ENCODE results near the gene PLA2G4E.

The PLA2G4E gene

DNA sequence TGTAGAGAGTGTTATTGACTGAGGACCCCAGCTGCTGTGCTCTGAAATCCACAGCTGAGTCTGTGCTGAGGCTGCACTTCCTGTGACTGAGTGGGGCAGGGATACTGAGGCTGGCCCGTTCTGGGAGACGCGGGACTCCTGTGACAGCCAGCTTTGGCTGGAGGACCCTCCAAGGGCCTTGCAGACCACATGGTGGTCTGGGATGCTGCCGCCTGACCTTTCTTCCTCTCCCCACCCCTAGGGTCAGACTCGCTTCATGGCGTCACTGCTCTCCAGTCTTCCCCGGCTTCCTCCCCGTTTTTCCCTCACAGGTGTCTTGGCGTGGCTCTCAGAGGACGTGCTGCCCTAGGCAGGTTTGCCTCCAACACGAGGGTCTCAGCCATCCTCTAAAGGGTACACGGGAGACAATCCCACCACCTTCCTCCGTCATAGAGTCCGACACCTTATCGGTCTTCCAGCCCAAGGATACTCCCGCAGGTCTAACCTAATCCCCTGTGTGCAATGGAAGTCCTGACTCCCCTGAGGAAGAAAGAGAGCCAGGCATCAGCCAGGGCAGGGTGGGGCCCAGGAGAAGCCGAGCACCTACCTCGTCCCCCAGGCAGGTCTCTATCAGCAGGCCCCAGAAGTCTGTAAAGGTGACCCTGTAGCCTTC is 28.6 kb downstream of the PLA2G4E start:
- no peak for DNase-seq

DNA sequence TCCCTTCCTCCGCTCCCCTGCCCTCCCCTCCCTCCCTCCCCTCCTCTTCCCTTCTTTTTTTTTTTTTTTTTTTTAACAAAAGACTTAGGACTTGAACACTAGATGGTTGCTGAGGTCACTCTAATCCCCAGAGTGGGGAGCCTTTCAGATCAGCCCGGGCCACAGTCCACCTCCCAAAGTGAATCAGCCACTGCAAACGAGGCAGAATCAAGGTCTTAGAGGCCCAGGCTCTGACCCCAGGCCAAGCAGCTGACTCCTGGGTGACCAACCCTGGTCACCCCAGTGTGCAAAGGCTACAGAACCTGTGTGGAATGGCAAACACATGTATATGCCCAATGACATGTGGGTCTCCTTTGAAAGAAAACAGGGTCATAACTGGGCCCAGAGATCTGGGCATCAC is 30.2 kb downstream of the PLA2G4E start:
- DNase-seq, result no peak

DNA sequence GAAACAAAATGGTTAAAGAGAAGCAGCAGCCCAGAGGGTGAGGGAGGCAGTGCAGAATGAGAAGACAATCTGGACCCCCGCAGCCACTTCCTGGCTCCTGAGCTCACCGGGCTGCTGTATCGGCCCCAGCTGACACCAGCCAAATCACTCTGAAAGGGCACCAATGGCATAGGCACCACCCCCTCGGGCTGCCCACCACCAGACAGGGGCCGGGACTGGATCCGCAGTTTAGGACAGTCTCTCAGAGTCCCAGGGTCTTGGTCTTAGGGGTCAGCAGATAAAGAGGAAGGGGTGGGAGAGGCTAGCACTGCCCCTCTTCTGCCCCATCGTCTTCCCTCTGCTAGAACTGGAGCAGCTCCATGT is 30.6 kb downstream of the PLA2G4E start:
- DNase-seq, result no peak

DNA sequence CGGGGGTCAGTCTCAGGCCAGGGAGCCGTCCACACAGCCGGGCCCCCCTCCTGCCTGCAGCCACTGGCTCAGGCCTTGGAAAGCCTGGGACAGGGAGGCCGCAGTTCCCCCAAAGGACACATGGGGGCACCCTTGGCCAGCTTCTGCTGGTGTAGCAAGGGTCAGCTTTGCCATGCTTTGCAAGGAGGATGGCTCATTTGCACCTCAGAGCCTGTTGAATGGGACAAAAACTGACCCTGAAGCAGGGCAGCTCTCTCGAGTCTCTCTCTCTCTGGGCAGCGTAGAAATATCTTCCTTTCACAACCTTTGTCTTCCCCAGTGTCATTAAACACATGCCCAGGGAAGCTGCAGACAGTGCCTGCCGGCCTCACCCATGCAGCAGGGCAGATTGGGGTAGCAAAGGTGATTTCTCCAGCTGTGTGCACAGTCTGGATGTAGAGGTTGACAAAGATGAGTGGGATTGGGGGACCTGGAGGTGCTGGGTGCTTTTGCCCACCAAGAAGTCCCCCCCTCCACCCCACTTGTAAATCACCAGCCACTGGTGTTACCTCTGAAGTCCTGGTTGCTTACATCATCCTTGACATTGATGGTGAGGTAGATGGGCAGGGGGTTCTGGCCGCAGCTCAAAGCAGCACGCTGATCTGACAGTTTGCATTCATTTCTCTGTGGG is 31.1 kb downstream of the PLA2G4E start:
- DNase-seq, result peak; percentile 85

DNA sequence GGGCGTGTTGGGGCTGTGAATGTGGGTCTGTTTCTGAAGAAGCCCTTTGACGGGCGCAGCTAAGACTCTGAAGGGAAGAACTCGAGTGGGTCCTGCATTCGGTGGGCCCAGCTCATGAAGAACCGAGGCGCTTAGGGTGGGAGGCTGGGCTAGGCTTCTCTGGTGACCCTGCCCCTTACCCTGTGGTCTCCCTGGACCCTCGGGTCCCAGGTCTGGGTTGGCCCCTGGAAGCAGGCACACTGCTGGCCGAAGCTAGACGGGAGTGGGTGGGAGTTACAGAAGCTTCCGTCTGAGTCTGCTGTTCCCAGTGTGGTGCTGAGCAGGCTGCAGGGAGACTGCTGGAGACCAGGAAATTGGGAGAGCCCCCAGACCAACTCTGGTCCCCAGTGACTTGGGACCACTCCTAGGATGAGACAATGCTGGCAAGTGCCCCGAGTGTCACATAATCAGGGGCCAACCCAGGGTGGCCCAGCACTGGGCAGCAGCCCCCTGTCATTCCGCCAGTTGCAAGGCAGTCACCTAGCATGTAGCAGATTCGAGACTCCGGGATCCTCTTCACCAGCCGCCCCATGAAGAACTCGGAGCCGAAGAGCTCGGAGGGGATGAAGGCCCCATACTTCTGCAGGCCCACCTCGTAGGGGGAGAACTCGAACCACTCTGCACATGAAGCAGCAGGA is 31.8 kb downstream of the PLA2G4E start:
- no peak for DNase-seq

DNA sequence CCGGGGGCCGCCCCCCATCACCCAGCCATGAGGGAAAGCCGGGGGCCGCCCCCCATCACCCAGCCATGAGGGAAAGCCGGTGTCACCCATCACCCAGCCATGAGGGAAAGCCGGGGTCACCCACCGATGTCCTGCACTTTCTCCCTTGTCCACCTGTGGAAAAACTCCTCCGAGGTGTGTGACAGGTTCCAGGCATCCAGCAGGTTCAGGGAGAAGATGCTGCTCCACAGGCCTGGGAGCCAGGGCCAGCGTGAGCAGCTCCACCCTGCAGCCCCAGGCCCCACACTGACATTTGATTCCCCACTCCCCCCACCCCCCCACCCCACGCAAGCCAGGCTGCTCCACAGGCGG is 32.9 kb downstream of the PLA2G4E start:
- no peak for DNase-seq

DNA sequence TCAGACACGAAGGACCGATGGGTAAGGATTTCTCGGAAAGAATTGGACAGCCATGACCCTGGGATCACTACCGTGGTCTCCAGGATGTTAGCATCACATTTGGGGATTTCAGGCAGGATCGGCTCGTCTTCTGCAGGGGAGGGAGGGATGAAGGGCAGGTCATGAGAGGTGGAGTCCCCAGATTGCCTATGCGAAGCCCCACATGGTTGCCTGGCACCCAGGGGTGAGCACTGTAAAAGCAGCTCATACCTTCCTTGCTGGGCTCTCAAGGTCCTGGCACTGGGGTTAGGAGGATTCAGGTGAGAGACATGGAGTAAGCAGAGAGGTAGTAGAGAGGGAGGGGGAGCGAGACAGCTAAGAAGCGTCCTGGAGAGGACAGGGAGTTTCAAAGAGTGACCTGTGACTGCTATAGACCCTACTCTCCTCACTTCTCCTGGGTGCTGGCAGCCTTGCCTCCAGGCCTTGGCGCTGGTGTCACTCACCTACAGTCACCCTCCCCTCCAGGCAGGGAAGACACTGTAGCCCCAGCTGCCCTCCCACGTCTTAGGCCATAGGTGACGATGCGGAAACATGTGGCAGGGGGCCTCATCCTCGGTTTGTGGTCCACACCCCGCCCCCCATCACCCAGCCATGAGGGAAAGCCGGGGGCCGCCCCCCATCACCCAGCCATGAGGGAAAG is 33.5 kb downstream of the PLA2G4E start:
- DNase-seq, result no peak

DNA sequence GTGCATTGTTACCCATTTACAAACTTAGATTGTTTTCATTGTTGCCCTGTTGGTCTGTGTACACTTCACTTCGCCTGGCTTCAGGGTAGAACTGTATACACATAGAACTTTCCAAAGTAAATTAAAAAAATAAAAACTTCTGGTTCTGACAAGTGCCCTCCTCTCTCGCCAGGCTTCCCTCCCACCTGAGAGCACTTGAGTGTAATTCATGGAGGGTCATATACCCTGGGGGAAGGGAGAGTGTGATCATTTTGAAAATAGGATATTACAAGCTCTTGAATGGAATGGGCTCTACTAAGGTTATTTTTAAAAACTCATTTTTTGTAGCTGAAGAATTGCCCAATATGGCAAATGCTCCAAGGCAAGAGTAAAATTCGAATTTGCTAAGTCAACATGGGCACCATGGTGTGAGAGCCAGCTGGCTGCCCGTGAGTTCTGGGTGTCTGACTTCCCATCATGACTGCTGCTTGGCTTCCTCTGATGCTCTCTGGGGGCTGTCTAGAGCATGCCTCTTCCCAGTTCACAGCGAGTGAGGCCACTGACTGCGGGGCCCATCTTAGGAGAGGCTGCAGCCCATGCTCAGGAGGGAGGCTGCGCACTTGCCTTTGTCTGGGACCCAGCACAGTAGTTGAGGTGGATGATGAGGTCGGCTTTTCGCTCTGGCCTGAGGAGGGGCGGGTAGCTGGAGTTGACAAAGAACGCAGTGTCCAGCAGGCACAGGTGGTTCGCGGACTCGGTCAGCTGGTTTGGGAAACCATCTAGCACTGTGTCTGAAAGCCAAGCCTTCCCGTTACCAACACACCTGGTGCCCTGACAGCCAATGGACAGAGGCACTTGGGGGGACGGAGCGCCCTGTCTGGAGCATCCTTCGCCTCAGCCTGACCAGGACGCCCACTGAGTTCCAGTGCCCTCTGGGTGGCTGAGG is 35.3 kb downstream of the PLA2G4E start:
- DNase-seq, result no peak

DNA sequence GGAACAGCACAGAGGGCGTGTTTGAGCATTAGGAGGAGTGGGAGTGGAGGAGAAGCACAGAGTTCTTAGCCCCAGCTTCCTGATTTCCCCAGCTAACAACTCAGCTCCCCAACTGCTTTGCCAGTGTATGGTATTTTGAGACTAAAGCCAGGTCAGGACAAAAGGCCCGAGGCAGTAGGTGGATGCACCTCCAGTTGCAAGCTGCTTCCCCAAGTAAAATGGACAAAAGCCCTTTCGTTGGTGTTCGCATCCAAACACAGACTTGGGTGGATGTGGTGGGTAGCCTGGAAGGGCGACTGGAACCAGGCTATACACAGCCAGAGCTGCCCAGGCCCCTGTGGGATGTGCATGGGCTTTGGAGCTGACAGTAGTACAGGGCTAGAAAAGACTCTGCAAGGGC is 36.2 kb downstream of the PLA2G4E start:
- DNase-seq, result no peak

DNA sequence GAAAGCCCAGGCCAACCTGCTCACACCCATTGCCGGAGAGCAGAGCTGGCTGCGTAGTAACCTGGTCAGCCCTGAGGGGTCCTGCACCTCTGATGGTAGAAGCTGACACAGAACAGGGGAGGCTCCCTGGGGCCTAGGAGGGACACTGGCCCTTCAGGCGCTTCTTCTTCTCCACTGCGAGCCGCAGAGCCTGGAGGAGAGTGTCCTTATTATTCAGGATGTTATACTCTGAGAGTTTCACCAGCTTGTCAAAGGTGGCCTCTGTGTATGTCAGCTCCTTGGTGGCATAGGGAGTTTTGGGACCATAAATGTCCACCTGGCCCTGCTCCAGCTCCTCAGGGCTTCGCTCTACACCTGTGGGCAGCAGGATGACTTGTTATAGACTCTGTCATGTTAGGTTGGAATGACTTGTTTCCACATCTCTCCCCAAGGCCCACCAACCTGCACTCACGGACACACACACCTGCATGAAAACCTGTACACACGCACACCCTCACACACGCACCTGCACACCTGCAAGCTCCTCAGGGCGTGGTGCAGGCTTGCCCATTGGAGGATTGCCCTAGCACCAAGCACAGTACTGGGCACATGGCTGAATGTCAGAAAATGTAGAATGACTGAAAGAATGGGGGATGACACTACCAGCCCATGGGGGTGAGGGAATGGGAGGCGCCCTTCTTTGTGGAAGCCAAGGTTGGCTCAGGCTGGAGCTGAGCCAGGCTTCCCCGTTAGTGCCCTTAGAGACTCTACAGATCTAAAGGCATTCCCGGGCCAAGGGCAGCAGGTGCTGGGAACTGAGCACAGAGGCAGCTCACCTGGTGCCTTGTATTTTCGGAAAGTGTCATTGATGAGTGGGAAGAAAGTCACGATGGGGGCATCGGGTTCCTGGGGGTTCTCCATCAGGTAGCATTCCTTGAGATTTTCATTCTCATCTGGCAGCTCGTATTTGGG is 36.9 kb downstream of the PLA2G4E start:
- DNase-seq, result no peak

DNA sequence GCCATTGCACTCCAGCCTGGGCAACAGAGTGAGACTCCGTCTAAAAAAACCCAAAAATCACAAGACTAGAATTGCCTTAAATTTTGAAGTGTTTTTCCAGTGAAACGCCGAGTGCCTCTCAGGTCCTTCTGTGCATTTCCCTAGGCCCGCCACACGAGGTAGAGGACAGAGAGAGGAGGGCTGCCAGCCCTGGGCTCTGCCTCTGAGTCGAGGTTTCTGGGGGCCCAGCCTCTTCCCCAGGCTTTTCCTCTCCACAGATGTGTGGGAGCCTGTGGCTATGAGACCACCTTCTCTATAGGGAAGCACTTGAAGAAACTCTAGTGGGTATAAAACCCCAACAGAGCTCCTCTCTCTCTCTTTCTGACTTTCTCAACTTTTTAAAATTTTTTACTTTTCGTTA is 37.6 kb downstream of the PLA2G4E start:
- DNase-seq, result no peak

DNA sequence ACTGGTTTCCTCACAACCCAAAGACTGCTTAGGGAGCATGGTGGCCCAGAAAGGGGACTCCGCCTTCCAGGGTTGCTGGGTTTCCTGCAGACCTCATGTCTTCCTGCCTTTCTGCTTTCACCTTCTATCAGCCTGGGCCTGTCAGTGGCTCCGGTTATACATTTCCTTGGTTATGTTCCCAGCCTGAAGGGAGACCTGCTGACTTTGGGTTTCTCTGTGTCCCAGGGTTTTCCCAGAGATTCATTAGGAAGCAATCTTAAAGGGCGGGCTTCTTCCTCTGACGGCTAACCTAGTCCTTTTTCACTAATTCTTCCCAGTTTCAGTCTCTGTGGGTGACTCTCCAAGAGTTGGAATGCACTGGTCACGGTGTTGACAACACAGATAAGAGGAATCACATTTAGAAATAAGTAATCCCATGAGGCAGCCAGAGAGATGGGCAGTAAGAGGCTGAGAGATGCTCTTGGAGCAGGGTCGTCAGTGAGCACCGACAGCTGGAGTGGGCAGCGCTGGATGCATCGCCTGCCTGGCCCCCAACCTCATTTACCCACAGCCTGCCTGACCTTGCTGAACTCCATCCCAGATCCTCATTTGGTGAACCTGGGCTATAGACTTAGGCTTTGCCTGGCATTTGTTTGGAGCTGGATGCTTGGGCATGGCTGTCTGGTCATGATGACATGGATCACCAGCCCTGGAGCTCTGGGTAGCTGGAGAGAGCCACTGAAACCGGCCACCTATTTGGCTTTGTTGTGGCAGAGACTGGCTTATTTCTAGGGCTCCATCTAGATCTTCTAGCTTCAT is 38.5 kb downstream of the PLA2G4E start:
- no peak for DNase-seq

DNA sequence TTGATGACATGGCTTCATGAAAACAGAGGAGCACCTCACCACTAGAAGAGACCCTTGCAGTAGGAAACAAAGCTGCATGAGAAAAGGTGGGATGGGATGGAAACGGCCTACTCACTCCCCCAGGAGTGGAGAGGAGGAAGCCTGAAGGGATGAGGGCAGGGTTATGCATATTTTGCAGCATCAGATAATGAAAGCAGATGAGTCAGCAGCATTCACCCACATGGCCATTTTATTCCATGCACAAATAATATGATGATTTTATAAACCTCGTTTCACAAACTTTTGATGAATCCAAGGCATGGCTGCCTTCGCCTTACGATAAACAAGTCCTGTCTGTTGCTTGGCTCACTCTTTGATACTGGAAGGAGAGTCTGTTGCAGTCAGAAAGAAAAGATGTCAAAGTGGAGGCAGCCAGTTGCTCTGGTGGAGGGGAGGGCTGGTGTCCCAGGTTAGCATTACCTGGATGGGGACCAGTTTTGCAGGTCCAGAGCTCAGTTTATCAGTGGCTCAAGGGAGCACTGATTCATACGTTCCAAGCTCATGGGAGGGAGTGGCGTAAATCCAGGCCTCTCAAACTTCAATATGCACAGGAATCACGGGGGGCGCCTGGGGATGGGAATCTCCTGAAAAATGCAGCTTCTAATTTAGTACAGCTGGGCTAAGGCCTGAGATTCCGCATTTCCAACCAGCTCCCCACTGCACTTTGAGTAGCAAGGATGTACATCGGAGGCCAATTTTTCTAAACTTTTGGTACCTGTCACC is 39.3 kb downstream of the PLA2G4E start:
- DNase-seq, result no peak

DNA sequence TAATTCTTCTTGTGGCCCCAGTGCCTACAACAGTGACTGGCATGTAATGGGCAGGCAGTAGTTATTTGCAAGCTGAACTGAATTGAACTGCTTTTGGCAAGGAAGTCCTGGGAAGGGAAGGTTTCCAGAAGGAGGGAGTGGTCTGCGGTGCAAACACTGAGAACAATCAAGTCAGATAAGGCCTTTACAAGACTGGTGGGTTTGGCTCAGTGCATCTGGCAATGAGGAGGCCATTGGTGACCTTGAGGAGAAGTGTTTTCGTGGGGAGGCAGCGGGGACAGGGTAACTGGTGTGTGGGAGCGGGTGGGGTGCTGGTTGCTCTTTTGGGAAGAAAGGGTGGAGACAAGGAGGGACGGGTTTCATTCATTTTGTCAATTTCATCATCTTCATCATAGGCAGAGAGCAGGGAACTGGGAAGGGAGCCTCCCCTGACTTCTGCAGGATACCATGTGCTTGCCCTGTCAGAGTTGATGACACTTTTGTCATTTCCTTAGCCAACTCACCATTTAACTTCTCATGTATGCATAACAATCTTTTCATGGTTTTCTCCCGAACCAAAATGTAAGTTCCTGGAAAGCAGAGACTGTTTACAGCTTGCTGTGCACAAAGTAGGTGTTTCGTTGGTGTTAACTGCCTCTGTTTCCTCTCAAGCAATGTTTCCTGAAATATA is 40.1 kb downstream of the PLA2G4E start:
- no peak for DNase-seq

DNA sequence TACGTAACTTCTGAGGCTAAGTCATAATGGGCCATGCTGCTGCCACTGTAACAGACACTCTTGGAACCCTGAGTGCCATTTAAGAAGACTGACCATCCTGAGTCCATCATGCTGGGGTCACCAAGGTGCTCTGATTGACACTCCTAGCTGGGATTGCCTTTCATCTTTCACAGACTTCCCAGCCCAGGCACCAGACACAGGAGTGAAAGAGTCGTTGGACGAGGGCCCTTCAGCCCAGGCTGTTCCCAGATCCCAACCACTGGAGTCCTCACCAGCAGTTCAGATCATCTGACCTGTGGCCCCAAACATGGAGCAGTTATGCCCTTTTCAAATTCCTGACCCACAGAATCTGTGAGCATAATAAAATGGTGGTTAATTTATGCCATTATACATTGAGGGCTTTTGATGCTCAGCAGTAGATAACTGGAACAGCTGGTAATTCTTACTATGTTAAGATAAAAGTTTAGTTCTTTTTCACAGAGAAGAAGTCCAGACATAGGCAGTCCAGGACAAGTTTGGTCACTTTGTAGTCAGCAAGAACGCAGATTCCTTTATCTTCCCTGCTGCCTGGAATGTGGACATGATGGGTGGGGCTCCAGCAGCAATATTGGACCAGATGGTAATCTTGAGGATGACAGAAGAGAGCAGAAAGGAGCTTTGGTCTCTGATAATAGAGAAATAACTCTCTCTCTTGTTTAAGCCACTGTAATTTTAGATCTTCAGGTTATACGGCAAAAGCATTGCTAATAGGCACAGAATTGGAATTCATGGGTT is 41.2 kb downstream of the PLA2G4E start:
- DNase-seq, result peak; percentile 26

DNA sequence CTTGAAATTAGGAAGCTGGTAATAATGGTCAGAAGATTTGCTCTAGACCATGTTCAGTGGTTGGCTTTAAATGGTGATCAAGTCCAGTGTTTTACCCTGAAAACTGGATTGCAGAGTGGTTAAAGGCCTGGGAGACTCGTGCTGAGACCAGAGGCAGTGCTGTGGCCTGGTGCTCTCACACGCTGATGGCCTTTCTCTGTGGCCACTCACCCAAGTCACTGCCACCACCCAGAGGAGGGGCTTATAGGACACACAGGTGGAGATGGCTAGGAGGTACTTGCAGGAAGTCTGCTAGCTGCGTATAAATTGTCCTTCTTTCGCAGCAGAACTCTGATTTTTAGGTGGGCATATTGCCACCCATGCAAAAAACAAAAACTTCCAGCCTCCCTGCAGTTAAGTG is 42.3 kb downstream of the PLA2G4E start:
- DNase-seq, result no peak

DNA sequence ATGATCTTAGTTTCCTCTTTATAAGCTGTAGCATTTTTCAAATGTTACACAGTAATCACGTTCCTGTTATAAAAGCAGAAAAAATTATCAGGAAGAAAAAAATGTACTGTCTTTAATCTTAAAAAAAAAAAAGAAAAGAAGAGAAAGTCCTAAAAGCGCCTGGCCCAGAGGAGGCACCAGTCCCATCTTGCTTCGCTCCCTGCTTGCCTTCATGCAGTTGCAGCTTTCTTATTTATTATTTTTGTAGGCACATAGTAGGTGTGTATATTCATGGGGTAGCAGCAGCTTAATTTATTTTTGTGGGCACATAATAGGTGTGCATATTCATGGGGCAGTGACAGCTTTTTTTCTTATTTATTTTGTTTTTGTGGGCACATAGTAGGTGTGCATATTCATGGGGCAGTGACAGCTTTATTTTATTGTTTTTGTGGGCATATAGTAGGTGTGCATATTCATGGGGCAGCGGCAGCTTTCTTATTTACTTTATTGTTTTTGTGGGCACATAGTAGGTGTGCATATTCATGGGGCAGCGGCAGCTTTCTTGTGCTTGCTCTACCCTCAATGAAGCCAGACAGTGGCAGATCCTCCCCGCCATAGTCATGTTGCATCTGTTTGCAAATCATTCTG is 43.0 kb downstream of the PLA2G4E start:
- DNase-seq, result no peak

DNA sequence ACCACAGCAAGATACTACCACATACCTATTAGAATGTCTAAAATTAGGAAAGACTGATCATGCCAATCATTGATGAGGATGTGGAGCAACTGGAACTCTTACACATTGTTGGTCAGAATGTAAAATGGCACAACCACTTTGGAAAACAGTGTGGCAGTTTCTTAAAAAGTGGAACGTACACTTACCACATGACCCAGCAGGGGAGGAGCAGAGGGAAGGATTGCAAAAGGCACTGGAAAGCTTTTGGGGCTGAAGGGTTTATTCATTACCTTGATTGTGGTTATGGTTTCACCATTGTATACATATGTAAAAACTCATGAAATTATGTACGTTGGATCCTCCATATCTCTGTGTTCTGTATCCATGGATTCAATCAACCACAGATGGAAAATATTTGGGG is 45.2 kb downstream of the PLA2G4E start:
- no peak for DNase-seq
